Cardiac ventricle fibroblast (primary cell): ENCODE results near the gene ANGPTL5. TPM values are rescaled to one million over a fixed set of nuclear protein-coding genes. Genes with fewer than 3 reads are reported as not detected.

Source experiments
- total RNA-seq: library from RNA; depleted of rRNA; stranded (reverse); fragments of >200 nt; gene quantifications from 2 replicates; pipeline ENCODE4 v1.2.3, GENCODE V29; 2015

The ANGPTL5 gene
- total RNA-seq: 0.69 and 1.6 TPM in 2 replicates

DNA sequence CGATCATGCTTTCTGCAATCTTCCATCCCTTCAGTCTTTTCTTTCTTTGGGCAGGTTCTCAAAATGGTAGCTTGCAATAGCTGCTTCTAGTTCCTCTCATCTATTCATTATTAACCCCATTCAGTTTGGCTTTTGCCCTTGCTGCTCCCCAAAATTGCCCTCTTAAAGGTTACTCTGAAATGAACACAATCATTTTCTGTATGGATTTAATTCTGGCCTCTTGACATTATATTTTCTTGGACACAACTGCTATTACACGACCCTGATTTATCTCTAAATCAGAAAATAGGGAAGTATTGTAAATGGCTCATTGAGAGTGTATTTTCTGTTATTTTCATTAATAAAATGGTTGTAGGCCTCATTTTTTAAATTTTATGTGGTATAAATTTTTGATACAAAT, at the start of gene ANGPTL5:
Gene ANGPTL5, minus strand, starts transcription at position 101 of the 400 bp plus-strand sequence. CDS start 8,613 bp downstream, outside the sequence.

DNA sequence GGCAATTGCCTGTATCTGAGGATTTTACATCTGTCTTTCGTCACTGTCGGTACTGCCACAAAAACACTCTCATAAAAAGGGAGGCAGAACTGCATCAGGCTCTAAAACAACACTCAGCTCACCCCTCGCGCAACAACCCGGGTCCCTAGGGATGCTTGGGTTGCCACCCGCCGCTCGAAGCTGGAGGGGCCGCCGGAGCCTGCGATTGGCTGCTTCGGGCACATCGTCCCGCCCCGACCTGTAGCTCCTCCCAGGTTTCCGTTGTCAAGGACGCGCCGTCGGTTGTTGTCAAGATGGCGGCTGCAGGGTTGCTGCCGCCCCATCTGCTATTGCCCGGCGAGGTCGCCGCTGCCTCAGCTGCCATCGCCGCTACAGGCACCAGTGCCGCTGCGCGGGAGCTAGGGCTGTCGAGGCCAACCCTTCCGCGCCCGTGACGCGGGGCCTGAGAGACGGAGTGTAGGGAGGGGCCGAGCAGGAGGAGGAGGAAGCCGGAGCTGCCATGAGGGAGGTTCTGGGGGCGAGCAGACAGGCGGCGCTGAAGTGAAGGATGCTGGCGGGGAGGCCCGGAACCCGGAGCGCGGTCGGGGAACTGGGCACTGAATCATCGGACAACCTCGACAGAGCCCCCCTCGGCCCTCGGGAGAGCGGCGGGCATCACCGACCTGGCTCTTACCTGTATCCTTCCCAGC, 1.4 kb downstream of the ANGPTL5 start, which contains the start of gene CEP126:
Gene CEP126, plus strand, starts transcription at position 273 of the 689 bp plus-strand sequence. Its CDS starts 275 bp downstream, at position 548.

Other genes starting within 250 kb of the ANGPTL5 start
- gene CEP126, start 1.5 kb downstream of the ANGPTL5 start, total RNA-seq: 4.1 and 4.2 TPM in 2 replicates
- 9.3 and 13.4 TPM in 2 replicates for gene CFAP300, start 130.9 kb upstream of the ANGPTL5 start, total RNA-seq
- 102 TPM in 2 replicates for gene YAP1, start 193.9 kb upstream of the ANGPTL5 start, total RNA-seq